IMR-90 (cell line): ENCODE measurements around the gene PEX11A.

Experiments used
- CEBPB ChIP-seq: IDR thresholded peaks from 2 replicates; pipeline ENCODE4 v1.6.1; 2012; ENCODE audit warnings: low read depth, low read length, improper control_type of control experiment
- CTCF ChIP-seq: conservative IDR thresholded peaks from 2 replicates; pipeline ENCODE4 v1.5.1; 2012; ENCODE audit warnings: mild to moderate bottlenecking, low read depth, low read length, improper control_type of control experiment
- FOS ChIP-seq: fragments of 150-350 bp; IDR thresholded peaks from 2 replicates; pipeline ENCODE4 v1.6.1; 2016; ENCODE audit warnings: low read depth, low read length
- MAFK ChIP-seq: IDR thresholded peaks from 2 replicates; pipeline ENCODE4 v1.6.1; 2012; ENCODE audit warnings: low read depth, low read length, improper control_type of control experiment
- POLR2A ChIP-seq: IDR thresholded peaks from 2 replicates; pipeline ENCODE4 v1.6.1; 2012; ENCODE audit warnings: mild to moderate bottlenecking, low read depth, low read length
- RAD21 ChIP-seq: IDR thresholded peaks from 2 replicates; pipeline ENCODE4 v1.6.1; 2012; ENCODE audit warnings: low read length, improper control_type of control experiment
- RCOR1 ChIP-seq: IDR thresholded peaks from 2 replicates; pipeline ENCODE4 v1.6.1; 2012; ENCODE audit warnings: mild to moderate bottlenecking, low read length, improper control_type of control experiment; ENCODE audit not compliant: insufficient replicate concordance

GRCh38 chr15:89646416-89647141 is 44.0 kb downstream of the PEX11A start:
- TF ChIP-seq CTCF (no peak), POLR2A (no peak), MAFK (no peak), FOS (no peak), RCOR1 (no peak), CEBPB (no peak), RAD21 (no peak)
